B cell (primary cell): ENCODE data around the gene PPARG.

Source experiments
- CTCF ChIP-seq: fragments of 200-600 bp; IDR thresholded peaks from one replicate; pipeline ENCODE4 v1.8.0; 2022; ENCODE audit warnings: antibody characterized with exemption, mild to moderate bottlenecking
- EZH2 ChIP-seq: IDR thresholded peaks from 2 replicates; pipeline ENCODE4 v1.6.1; 2012; ENCODE audit warnings: borderline replicate concordance, low read depth, mild to moderate bottlenecking, moderate library complexity, low read length; ENCODE audit not compliant: insufficient read depth, poor library complexity, severe bottlenecking

- no peak for TF ChIP-seq CTCF
- TF ChIP-seq EZH2: no peak
These were observed 179.9 kb downstream of the PPARG start for GRCh38 chr3:12468757-12469156.
